OCI-LY1 (cell line): Measurements from ENCODE around the gene MCAM.

Experiments
- H2AFZ ChIP-seq: fragments of 200-600 bp; sonication (generic), shearing (Covaris generic); 2 replicates; pipeline ENCODE4 v1.6.0; 2014; ENCODE audit warnings: antibody characterized with exemption, mild to moderate bottlenecking, low read length
- H3F3A ChIP-seq: fragments of 200-600 bp; sonication (generic), shearing (Covaris generic); 2 replicates; pipeline ENCODE4 v1.6.0; 2014; ENCODE audit warnings: mild to moderate bottlenecking, antibody characterized with exemption, low read length, moderate library complexity; ENCODE audit not compliant: insufficient read depth
- H3K27ac ChIP-seq: fragments of 200-600 bp; sonication (generic); 2 replicates; pipeline ENCODE4 v1.5.1; 2014; ENCODE audit warnings: low read length, mixed run types, mild to moderate bottlenecking, low read depth; ENCODE audit not compliant: poor library complexity, severe bottlenecking
- H3K27me3 ChIP-seq: fragments of 200-600 bp; sonication (generic); 2 replicates; pipeline ENCODE4 v1.6.0; 2014; ENCODE audit warnings: antibody characterized with exemption, mild to moderate bottlenecking, low read length, moderate library complexity; ENCODE audit not compliant: insufficient read depth
- H3K36me3 ChIP-seq: fragments of 200-600 bp; sonication (generic); 2 replicates; pipeline ENCODE4 v1.6.1; 2014; ENCODE audit warnings: mild to moderate bottlenecking, antibody characterized with exemption, low read length, moderate library complexity, mixed read lengths; ENCODE audit not compliant: insufficient read depth
- H3K4me1 ChIP-seq: fragments of 200-600 bp; sonication (generic); 2 replicates; pipeline ENCODE4 v1.5.1; 2014; ENCODE audit warnings: mild to moderate bottlenecking, low read length, moderate library complexity; ENCODE audit not compliant: insufficient read depth, severe bottlenecking
- H3K4me2 ChIP-seq: fragments of 200-600 bp; sonication (generic), shearing (Covaris generic); 2 replicates; pipeline ENCODE4 v1.6.1; 2014; ENCODE audit warnings: low read length
- H3K4me3 ChIP-seq: fragments of 200-600 bp; sonication (generic); 2 replicates; pipeline ENCODE4 v1.5.1; 2014; ENCODE audit warnings: low read length, low read depth, mild to moderate bottlenecking, mixed read lengths; ENCODE audit not compliant: poor library complexity, severe bottlenecking
- H3K79me2 ChIP-seq: fragments of 200-600 bp; shearing (Covaris generic); 2 replicates; pipeline ENCODE4 v1.6.1; 2016; ENCODE audit warnings: mixed run types, low read length, mixed read lengths; ENCODE audit not compliant: insufficient read depth
- H3K9ac ChIP-seq: fragments of 200-600 bp; sonication (generic), shearing (Covaris generic); 2 replicates; pipeline ENCODE4 v1.6.1; 2014; ENCODE audit warnings: mild to moderate bottlenecking, low read length, mixed read lengths
- H3K9me2 ChIP-seq: fragments of 200-600 bp; sonication (generic), shearing (Covaris generic); 2 replicates; pipeline ENCODE4 v1.6.1; 2014; ENCODE audit warnings: low read depth, mild to moderate bottlenecking, low read length, mixed read lengths
- H3K9me3 ChIP-seq: fragments of 200-600 bp; shearing (Covaris generic); 2 replicates; pipeline ENCODE4 v1.6.1; 2014; ENCODE audit warnings: low read length, mixed read lengths
- H4K20me1 ChIP-seq: fragments of 200-600 bp; sonication (generic), shearing (Covaris generic); 2 replicates; pipeline ENCODE4 v1.6.0; 2016; ENCODE audit warnings: mild to moderate bottlenecking, low read length; ENCODE audit not compliant: insufficient read depth
- EZH2 ChIP-seq: fragments of 200-600 bp; sonication (generic), shearing (Covaris generic); IDR thresholded peaks from 2 replicates; pipeline ENCODE4 v1.8.0; 2017; ENCODE audit warnings: borderline replicate concordance, mixed run types, mild to moderate bottlenecking, antibody characterized with exemption, low read length, moderate library complexity, mixed read lengths
- TF ChIP-seq, protein P1 (sequence below): fragments of 200-600 bp; sonication (generic), shearing (Covaris generic); IDR thresholded peaks from 2 replicates; pipeline ENCODE4 v1.5.1; 2017; ENCODE audit warnings: mild to moderate bottlenecking, antibody characterized with exemption, low read length, moderate library complexity, mixed read lengths

Gene MCAM

DNA sequence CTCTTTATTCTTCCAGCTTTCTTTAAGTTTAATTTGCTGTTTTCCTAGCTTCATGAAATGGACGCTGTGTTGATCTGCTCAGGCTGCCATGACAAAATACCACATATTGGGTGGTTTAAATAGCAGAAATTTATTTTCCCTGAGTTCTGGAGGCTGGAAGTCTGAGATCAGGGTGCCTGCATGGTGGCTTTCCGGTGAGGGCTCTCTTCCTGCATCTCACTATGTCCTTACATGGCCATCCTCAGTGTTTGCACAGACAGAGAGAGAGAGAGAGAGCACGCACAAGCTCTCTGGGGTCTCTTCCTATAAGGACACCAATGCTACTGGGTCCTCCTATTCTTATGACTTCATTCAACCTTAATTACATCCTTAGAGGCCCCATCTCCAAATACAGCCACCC is 28.7 kb downstream of the MCAM start:
- H3K9ac ChIP-seq, result no peak overlapping the region
- TF ChIP-seq, protein P1, sequence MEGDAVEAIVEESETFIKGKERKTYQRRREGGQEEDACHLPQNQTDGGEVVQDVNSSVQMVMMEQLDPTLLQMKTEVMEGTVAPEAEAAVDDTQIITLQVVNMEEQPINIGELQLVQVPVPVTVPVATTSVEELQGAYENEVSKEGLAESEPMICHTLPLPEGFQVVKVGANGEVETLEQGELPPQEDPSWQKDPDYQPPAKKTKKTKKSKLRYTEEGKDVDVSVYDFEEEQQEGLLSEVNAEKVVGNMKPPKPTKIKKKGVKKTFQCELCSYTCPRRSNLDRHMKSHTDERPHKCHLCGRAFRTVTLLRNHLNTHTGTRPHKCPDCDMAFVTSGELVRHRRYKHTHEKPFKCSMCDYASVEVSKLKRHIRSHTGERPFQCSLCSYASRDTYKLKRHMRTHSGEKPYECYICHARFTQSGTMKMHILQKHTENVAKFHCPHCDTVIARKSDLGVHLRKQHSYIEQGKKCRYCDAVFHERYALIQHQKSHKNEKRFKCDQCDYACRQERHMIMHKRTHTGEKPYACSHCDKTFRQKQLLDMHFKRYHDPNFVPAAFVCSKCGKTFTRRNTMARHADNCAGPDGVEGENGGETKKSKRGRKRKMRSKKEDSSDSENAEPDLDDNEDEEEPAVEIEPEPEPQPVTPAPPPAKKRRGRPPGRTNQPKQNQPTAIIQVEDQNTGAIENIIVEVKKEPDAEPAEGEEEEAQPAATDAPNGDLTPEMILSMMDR, result no peak

DNA sequence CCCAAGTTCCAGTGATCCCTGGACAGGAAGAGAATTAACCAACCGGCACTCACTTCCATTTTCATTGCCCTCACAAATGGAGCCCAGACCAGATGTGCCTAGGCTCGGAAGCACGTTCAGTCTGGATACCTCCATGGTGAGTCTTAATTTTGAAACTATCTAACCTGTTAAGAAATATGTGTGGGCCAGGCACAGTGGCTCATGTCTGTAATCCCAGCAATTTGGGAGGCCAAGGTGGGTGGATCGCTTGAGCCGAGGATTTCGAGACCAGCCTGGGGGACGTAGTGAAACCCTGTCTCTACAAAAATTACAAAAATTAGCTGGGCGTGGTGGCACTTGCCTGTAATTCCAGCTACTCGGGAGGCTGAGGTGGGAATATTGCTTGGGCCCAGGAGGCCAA is 31.5 kb downstream of the MCAM start:
- no peaks in the 10 kb centered on the region for H3K9me2 ChIP-seq
- H4K20me1 ChIP-seq, result no peaks in the 10 kb centered on the region
- H3K4me3 ChIP-seq, result no peak overlapping the region
- no peaks in the 10 kb centered on the region for H3K4me1 ChIP-seq
- TF ChIP-seq, protein P1, result no peak
- no peak for TF ChIP-seq EZH2
- H3K79me2 ChIP-seq, result no peaks in the 10 kb centered on the region
- H3K4me2 ChIP-seq, result no peak overlapping the region
- H3K27ac ChIP-seq, result no peak overlapping the region
- H3K36me3 ChIP-seq, result peaks cover 52% of the 10 kb centered on the region
- H2AFZ ChIP-seq, result no peak overlapping the region
- no peaks in the 10 kb centered on the region for H3K9me3 ChIP-seq
- H3K9ac ChIP-seq, result no peak overlapping the region
- H3K27me3 ChIP-seq, result no peaks in the 10 kb centered on the region
- H3F3A ChIP-seq, result no peaks in the 10 kb centered on the region

More for the DNA sequence above, 28.7 kb downstream of the MCAM start:
- no peak overlapping the region for H2AFZ ChIP-seq
- no peak overlapping the region for H3K4me3 ChIP-seq
- H4K20me1 ChIP-seq, result no peaks in the 10 kb centered on the region
- no peaks in the 10 kb centered on the region for H3K4me1 ChIP-seq
- peaks cover 59% of the 10 kb centered on the region for H3K36me3 ChIP-seq
- no peak overlapping the region for H3K4me2 ChIP-seq
- no peaks in the 10 kb centered on the region for H3K79me2 ChIP-seq
- no peaks in the 10 kb centered on the region for H3K27me3 ChIP-seq
- H3F3A ChIP-seq, result no peaks in the 10 kb centered on the region
- no peaks in the 10 kb centered on the region for H3K9me3 ChIP-seq
- no peaks in the 10 kb centered on the region for H3K9me2 ChIP-seq
- H3K27ac ChIP-seq, result no peak overlapping the region

DNA sequence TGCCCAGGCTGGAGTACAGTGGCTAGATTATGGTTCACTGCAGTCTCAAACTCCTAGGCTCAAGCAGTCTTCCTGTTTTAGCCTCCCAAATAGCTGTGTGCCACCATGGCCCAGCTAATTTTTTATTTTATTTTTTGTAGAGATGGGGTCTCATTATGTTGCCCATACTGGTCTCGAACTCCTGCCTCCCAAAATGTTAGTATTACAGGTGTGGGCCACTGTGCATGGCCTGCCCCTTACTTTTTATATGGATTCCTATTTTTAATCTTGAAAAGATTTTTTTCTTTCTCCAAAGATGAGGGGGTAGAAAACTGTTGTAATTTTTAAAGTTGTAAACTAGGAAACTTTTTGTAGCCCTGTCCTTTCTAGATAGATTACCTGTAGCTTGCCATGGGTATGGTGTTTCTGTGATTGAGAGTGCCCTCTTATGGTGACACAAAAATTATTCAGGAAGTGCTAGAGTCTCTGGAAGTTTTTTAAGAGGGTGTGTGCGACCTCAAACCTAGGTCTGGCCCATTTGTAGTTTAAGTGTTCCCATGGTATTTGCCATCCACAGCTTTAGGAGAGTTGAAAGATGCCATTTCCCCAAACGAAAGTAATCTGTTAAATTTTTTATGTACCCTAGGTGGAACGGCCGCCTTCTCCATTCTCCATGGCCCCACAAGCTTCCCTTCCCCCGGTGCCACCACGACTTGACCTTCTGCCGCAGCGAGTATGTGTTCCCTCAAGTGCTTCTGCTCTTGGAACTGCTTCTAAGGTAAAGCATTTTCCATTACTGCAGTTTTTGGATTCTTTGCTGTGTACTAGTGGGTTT is 32.4 kb downstream of the MCAM start:
- Histone ChIP-seq H3K4me2 (no peak overlapping the region), H3K9ac (no peak overlapping the region), H3K36me3 (peaks cover 52% of the 10 kb centered on the region), H3K4me1 (no peaks in the 10 kb centered on the region), H3K27ac (no peak overlapping the region), H3K27me3 (no peaks in the 10 kb centered on the region), H2AFZ (no peak overlapping the region), H3K9me2 (no peaks in the 10 kb centered on the region), H3F3A (no peaks in the 10 kb centered on the region), H3K4me3 (no peak overlapping the region), H3K9me3 (no peaks in the 10 kb centered on the region), H3K79me2 (no peaks in the 10 kb centered on the region), H4K20me1 (no peaks in the 10 kb centered on the region)
- TF ChIP-seq EZH2, result no peak
- TF ChIP-seq, protein P1, result peak; percentile 62; the same call in 1 of the 2 replicates
